HepG2 (cell line): ENCODE measurements around the gene HLA-DMB. TPM values are rescaled to one million over a fixed set of nuclear protein-coding genes. Genes with fewer than 3 reads are reported as not detected.

Experiments used
- ARNT2 ChIP-seq: sonication (generic); formaldehyde crosslinking; IDR thresholded peaks from 2 replicates; pipeline ENCODE4 v1.8.0; 2022; ENCODE audit warnings: mild to moderate bottlenecking, low read depth, missing genetic modification reagents, moderate library complexity
- ATF3 ChIP-seq: sonication (generic); formaldehyde crosslinking; IDR thresholded peaks from 2 replicates; pipeline ENCODE4 v1.4.0; 2020; ENCODE audit warnings: missing genetic modification reagents
- CENPT ChIP-seq: sonication (generic); formaldehyde crosslinking; IDR thresholded peaks from 2 replicates; pipeline ENCODE4 v1.8.0; 2022; ENCODE audit warnings: low read depth, mild to moderate bottlenecking, moderate library complexity, missing genetic modification reagents
- FOXM1 ChIP-seq: sonication (generic); formaldehyde crosslinking; IDR thresholded peaks from 2 replicates; pipeline ENCODE4 v1.5.0; 2020; ENCODE audit warnings: missing genetic modification reagents
- MBD4 ChIP-seq: IDR thresholded peaks from 2 replicates; pipeline ENCODE4 v1.6.1; 2012; ENCODE audit warnings: low read length, inconsistent platforms, borderline replicate concordance
- MEIS1 ChIP-seq: sonication (generic); formaldehyde crosslinking; IDR thresholded peaks from 2 replicates; pipeline ENCODE4 v1.9.0; 2021; ENCODE audit warnings: mild to moderate bottlenecking, missing genetic modification reagents, moderate library complexity, borderline replicate concordance
- MTA1 ChIP-seq: sonication (generic); formaldehyde crosslinking; IDR thresholded peaks from 2 replicates; pipeline ENCODE4 v1.4.0; 2020; ENCODE audit warnings: missing genetic modification reagents, mild to moderate bottlenecking, borderline replicate concordance
- NKX3-1 ChIP-seq: sonication (generic); formaldehyde crosslinking; IDR thresholded peaks from 2 replicates; pipeline ENCODE4 v1.5.0; 2020; ENCODE audit warnings: missing genetic modification reagents
- PCBP2 ChIP-seq: fragments of 200-400 bp; formaldehyde crosslinking; optimal IDR thresholded peaks from 2 replicates; pipeline ENCODE3; 2018; ENCODE audit warnings: low read length, low read depth; ENCODE audit not compliant: poor library complexity, severe bottlenecking
- TARDBP ChIP-seq: sonication (generic); formaldehyde crosslinking; IDR thresholded peaks from 2 replicates; pipeline ENCODE4 v1.8.0; 2022; ENCODE audit warnings: mild to moderate bottlenecking, missing genetic modification reagents
- TBX2 ChIP-seq: sonication (generic); formaldehyde crosslinking; IDR thresholded peaks from 2 replicates; pipeline ENCODE4 v1.5.0; 2020; ENCODE audit warnings: missing genetic modification reagents, mild to moderate bottlenecking, borderline replicate concordance
- YY1 ChIP-seq: IDR thresholded peaks from 2 replicates; pipeline ENCODE4 v1.6.1; 2011; ENCODE audit warnings: low read length, low read depth, moderate library complexity, mild to moderate bottlenecking; ENCODE audit not compliant: insufficient read depth, insufficient replicate concordance
- ZBTB3 ChIP-seq: sonication (generic); formaldehyde crosslinking; IDR thresholded peaks from 2 replicates; pipeline ENCODE4 v1.4.0; 2020; ENCODE audit warnings: low read depth, mild to moderate bottlenecking, moderate library complexity, missing genetic modification reagents, borderline replicate concordance
- ZBTB42 ChIP-seq: sonication (generic); formaldehyde crosslinking; IDR thresholded peaks from 2 replicates; pipeline ENCODE4 v1.5.0; 2020; ENCODE audit warnings: mild to moderate bottlenecking, missing genetic modification reagents
- ZFP90 ChIP-seq: sonication (generic); formaldehyde crosslinking; IDR thresholded peaks from 2 replicates; pipeline ENCODE4 v1.8.0; 2022; ENCODE audit warnings: missing genetic modification reagents, mild to moderate bottlenecking, inconsistent platforms, borderline replicate concordance
- ZNF138 ChIP-seq: sonication (generic); formaldehyde crosslinking; IDR thresholded peaks from 2 replicates; pipeline ENCODE4 v1.5.0; 2020; ENCODE audit warnings: mild to moderate bottlenecking, low read depth, missing genetic modification reagents
- ZNF142 ChIP-seq: sonication (generic); formaldehyde crosslinking; IDR thresholded peaks from 2 replicates; pipeline ENCODE4 v1.4.0; 2020; ENCODE audit warnings: missing genetic modification reagents
- ZNF567 ChIP-seq: sonication (generic); formaldehyde crosslinking; IDR thresholded peaks from 2 replicates; pipeline ENCODE4 v1.8.1; 2023; ENCODE audit warnings: mild to moderate bottlenecking, missing genetic modification reagents, borderline replicate concordance
- ZNF713 ChIP-seq: sonication (generic); formaldehyde crosslinking; IDR thresholded peaks from 2 replicates; pipeline ENCODE4 v1.4.0; 2020; ENCODE audit warnings: mild to moderate bottlenecking, missing genetic modification reagents
- ZNF784 ChIP-seq: sonication (generic); formaldehyde crosslinking; IDR thresholded peaks from 2 replicates; pipeline ENCODE4 v1.5.1; 2020; ENCODE audit warnings: missing genetic modification reagents, mild to moderate bottlenecking, borderline replicate concordance
- polyA plus RNA-seq, 8 experiments: library from polyadenylated mRNA; depleted of rRNA in 3 of 8; stranded (reverse) in 7 of 8; unstranded in 1 of 8; fragments of >200 nt; fragmentation: Illumina TruSeq in 4 of 8; extraction: Trizol in 4 of 8; gene quantifications; 2 replicates each; pipeline versions ENCODE4 v1.2.1 to v1.2.3, GENCODE V29; 2011 to 2016; ENCODE audit warnings: low read depth in 4 of 8, missing spikeins in 1 of 8, mixed read lengths in 1 of 8; ENCODE audit not compliant: insufficient read depth in 1 of 8
- total RNA-seq, 5 experiments: library from RNA; depleted of rRNA; stranded (reverse); fragments of >200 nt; fragmentation: Illumina TruSeq; extraction: Trizol; gene quantifications; 2 replicates each; pipeline ENCODE4 v1.2.3, GENCODE V29; 2016; ENCODE audit warnings: low read depth in 1 of 5
- TF ChIP-seq, protein P1 (sequence below): sonication (generic); formaldehyde crosslinking; IDR thresholded peaks from 2 replicates; pipeline ENCODE4 v1.4.0; 2020; ENCODE audit warnings: missing genetic modification reagents; ENCODE audit errors: not compliant biosample characterization

Gene HLA-DMB
- total and polyA plus RNA-seq, 2 of the 13 experiments (the other 11 are each of a cell fraction or from before 2014, with no cell fraction given), result not detected

DNA sequence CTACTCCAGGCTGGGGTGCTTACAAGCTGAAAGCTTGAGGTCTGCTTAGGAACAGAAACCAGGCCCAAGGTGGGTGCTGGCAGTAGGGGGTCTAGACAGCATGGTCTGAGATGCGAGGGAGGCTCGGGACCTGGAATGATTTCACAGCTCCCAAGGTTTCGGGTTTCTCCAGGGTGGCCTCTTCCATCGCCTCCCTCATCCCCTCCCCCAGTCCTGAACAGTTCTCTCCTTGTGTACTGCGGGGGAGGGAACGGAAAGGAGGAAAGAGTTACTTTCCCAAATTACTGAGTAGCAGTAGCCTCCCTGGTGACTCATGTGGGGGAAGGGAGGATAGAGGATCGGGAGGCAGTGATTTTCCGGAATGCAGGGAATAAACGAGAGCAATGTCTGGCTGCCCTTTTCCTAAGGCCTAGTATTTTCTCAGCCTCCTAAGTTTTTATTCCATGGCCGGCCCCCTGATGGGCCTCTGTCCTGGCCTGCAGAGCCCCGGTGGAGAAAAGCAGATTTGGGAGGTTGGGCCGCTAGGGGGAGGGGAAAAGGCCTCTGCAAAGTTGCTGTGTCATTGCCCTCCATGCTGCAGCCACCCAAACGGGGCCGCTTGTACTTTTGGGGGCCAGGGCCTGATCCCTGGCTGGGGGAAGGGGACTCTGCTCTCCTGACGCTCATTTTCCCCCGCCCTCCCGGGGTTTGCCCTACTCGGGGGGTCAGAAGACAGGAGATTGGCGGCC is 29.0 kb upstream of the HLA-DMB start (continued):
- TF ChIP-seq ARNT2 (CRISPR knock-in tag), result peak; percentile 64
- TF ChIP-seq ATF3 (CRISPR knock-in tag), result peak; percentile 31; the same call in 1 of the 2 replicates
- peak; percentile 47 for TF ChIP-seq PCBP2
- no peak for TF ChIP-seq ZNF138 (CRISPR knock-in tag)
- TF ChIP-seq ZFP90 (CRISPR knock-in tag), result peak; percentile 71; the same call in 1 of the 2 replicates
- TF ChIP-seq ZNF567 (CRISPR knock-in tag), result 0 out of 2 replicates have a peak, but pooled peaks have one; percentile 2
- peak; percentile 60; the same call in 1 of the 2 replicates for TF ChIP-seq ZBTB3
- peak; percentile 9; the same call in 1 of the 2 replicates for TF ChIP-seq TBX2
- TF ChIP-seq MTA1 (CRISPR knock-in tag), result no peak; the same call in 1 of the 2 replicates
- TF ChIP-seq MBD4, result no peak
- TF ChIP-seq ZNF142 (CRISPR knock-in tag), result peak; percentile 28; the same call in 1 of the 2 replicates
- 0 out of 2 replicates have a peak, but pooled peaks have one; percentile 16 for TF ChIP-seq MEIS1
- 0 out of 2 replicates have a peak, but pooled peaks have one; percentile 6 for TF ChIP-seq ZNF713
- TF ChIP-seq, protein P1, sequence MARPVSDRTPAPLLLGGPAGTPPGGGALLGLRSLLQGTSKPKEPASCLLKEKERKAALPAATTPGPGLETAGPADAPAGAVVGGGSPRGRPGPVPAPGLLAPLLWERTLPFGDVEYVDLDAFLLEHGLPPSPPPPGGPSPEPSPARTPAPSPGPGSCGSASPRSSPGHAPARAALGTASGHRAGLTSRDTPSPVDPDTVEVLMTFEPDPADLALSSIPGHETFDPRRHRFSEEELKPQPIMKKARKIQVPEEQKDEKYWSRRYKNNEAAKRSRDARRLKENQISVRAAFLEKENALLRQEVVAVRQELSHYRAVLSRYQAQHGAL (CRISPR knock-in tag), result peak; percentile 32
- no peak for TF ChIP-seq CENPT (CRISPR knock-in tag)
- TF ChIP-seq YY1, result peak; percentile 93
- 0 out of 2 replicates have a peak, but pooled peaks have one; percentile 50 for TF ChIP-seq FOXM1
- TF ChIP-seq ZBTB42, result peak; percentile 45
- TF ChIP-seq NKX3-1 (CRISPR knock-in tag), result peak; percentile 63; the same call in 1 of the 2 replicates
- TF ChIP-seq TARDBP, result peak; percentile 23; the same call in 1 of the 2 replicates
- no peak for TF ChIP-seq ZNF784 (CRISPR knock-in tag)
